ENCODE measurements around the gene HIVEP3.
"Not testable (repeated sequence)": the region's sequence is repeated elsewhere in the genome, so short reads cannot be mapped to it uniquely, and the experiment has no call there.

HIVEP3 gene

GRCh38 chr1:41559331-41559730 lies 359.4 kb downstream of the HIVEP3 start:
- Mint-ChIP-seq H3K27ac (peak overlapping the region; percentile 22 to 50), H3K4me3 (no peak overlapping the region), H3K27me3 (no peaks in the 10 kb centered on the region), H3K4me1 (peaks cover 5% of the 10 kb centered on the region), H3K9me3 (peaks cover 0 to 10% of the 10 kb centered on the region in 2 donors)
- DNase-seq (no peak), ATAC-seq (no peak)

GRCh38 chr1:41558761-41559171 lies 360.0 kb downstream of the HIVEP3 start:
- no peak overlapping the region for H3K4me3 Mint-ChIP-seq
- peaks cover under 1% of the 10 kb centered on the region for H3K4me1 Mint-ChIP-seq
- ATAC-seq (no peak), DNase-seq (no peak)
- peaks cover 6 to 15% of the 10 kb centered on the region in 2 donors for H3K9me3 Mint-ChIP-seq
- no peaks in the 10 kb centered on the region for H3K27me3 Mint-ChIP-seq
- peak overlapping the region; percentile 4 to 81 for H3K27ac Mint-ChIP-seq

GRCh38 chr1:41557751-41558455 lies 360.8 kb downstream of the HIVEP3 start:
- no peak for DNase-seq
- Mint-ChIP-seq H3K9me3 (peaks cover 12 to 22% of the 10 kb centered on the region in 2 donors), H3K4me1 (no peaks in the 10 kb centered on the region), H3K27ac (no peak overlapping the region), H3K4me3 (no peak overlapping the region), H3K27me3 (no peaks in the 10 kb centered on the region)
- no peak for ATAC-seq

GRCh38 chr1:41554746-41555145 lies 364.0 kb downstream of the HIVEP3 start:
- H3K4me3 Mint-ChIP-seq, DNase-seq, H3K27me3 Mint-ChIP-seq, H3K27ac Mint-ChIP-seq, H3K4me1 Mint-ChIP-seq, ATAC-seq: not testable (repeated sequence)
- H3K9me3 Mint-ChIP-seq, result peaks cover 21 to 26% of the 10 kb centered on the region in 2 donors

- no peak for ATAC-seq
- H3K27ac Mint-ChIP-seq, result peak overlapping the region in 1 of 2 donors; percentile 30
- no peak overlapping the region for H3K4me3 Mint-ChIP-seq
Observed at GRCh38 chr1:41547781-41548560, 370.8 kb downstream of the HIVEP3 start.

GRCh38 chr1:41547336-41547735 lies 371.4 kb downstream of the HIVEP3 start:
- H3K4me3 Mint-ChIP-seq, result no peak overlapping the region
- H3K4me1 Mint-ChIP-seq, result no peaks in the 10 kb centered on the region
- peaks cover 0 to 6% of the 10 kb centered on the region in 2 donors for H3K9me3 Mint-ChIP-seq
- no peak overlapping the region for H3K27ac Mint-ChIP-seq
- DNase-seq, result no peak
- H3K27me3 Mint-ChIP-seq, result no peaks in the 10 kb centered on the region
- no peak for ATAC-seq

More at GRCh38 chr1:41547781-41548560, 370.8 kb downstream of the HIVEP3 start:
- Mint-ChIP-seq H3K27me3 (no peaks in the 10 kb centered on the region), H3K9me3 (peaks cover 5 to 10% of the 10 kb centered on the region in 2 donors), H3K4me1 (no peaks in the 10 kb centered on the region)
- no peak for DNase-seq

- H3K4me3 Mint-ChIP-seq, result no peak overlapping the region
- no peak for DNase-seq
- no peak for ATAC-seq
- H3K4me1 Mint-ChIP-seq, result no peaks in the 10 kb centered on the region
- no peaks in the 10 kb centered on the region for H3K27me3 Mint-ChIP-seq
- no peak overlapping the region for H3K27ac Mint-ChIP-seq
- peaks cover 0 to 4% of the 10 kb centered on the region in 2 donors for H3K9me3 Mint-ChIP-seq
Observed at GRCh38 chr1:41546833-41547135, 371.9 kb downstream of the HIVEP3 start.

- DNase-seq (no peak), ATAC-seq (no peak)
- H3K4me1 Mint-ChIP-seq, result no peaks in the 10 kb centered on the region
- no peaks in the 10 kb centered on the region for H3K27me3 Mint-ChIP-seq
- H3K9me3 Mint-ChIP-seq, result no peaks in the 10 kb centered on the region
- H3K27ac Mint-ChIP-seq, result peak overlapping the region in 1 of 2 donors; percentile 31
- no peak overlapping the region for H3K4me3 Mint-ChIP-seq
Observed at GRCh38 chr1:41545996-41546832, 372.5 kb downstream of the HIVEP3 start.

- Mint-ChIP-seq H3K27ac (no peak overlapping the region), H3K9me3 (no peaks in the 10 kb centered on the region), H3K27me3 (no peaks in the 10 kb centered on the region), H3K4me1 (no peaks in the 10 kb centered on the region), H3K4me3 (no peak overlapping the region)
- no peak for ATAC-seq
- no peak for DNase-seq
Observed at GRCh38 chr1:41542196-41542930, 376.4 kb downstream of the HIVEP3 start.

GRCh38 chr1:41541592-41541952 lies 377.1 kb downstream of the HIVEP3 start:
- no peaks in the 10 kb centered on the region for H3K4me1 Mint-ChIP-seq
- no peak overlapping the region for H3K4me3 Mint-ChIP-seq
- ATAC-seq (no peak), DNase-seq (no peak)
- no peaks in the 10 kb centered on the region for H3K9me3 Mint-ChIP-seq
- H3K27me3 Mint-ChIP-seq, result no peaks in the 10 kb centered on the region
- H3K27ac Mint-ChIP-seq, result peak overlapping the region in 1 of 2 donors; percentile 16

- Mint-ChIP-seq H3K4me3 (no peak overlapping the region), H3K27ac (peak overlapping the region; percentile 44 to 48), H3K9me3 (no peaks in the 10 kb centered on the region), H3K4me1 (no peaks in the 10 kb centered on the region), H3K27me3 (no peaks in the 10 kb centered on the region)
- DNase-seq, result no peak
- no peak for ATAC-seq
Observed at GRCh38 chr1:41540886-41541591, 377.7 kb downstream of the HIVEP3 start.

GRCh38 chr1:41539999-41540398 lies 378.7 kb downstream of the HIVEP3 start:
- ATAC-seq (no peak), DNase-seq (no peak)
- no peak overlapping the region for H3K27ac Mint-ChIP-seq
- H3K4me1 Mint-ChIP-seq, result no peaks in the 10 kb centered on the region
- no peak overlapping the region for H3K4me3 Mint-ChIP-seq
- no peaks in the 10 kb centered on the region for H3K27me3 Mint-ChIP-seq
- H3K9me3 Mint-ChIP-seq, result no peaks in the 10 kb centered on the region

- H3K4me1 Mint-ChIP-seq, result no peaks in the 10 kb centered on the region
- H3K9me3 Mint-ChIP-seq, result no peaks in the 10 kb centered on the region
- ATAC-seq (no peak), DNase-seq (no peak)
- no peak overlapping the region for H3K4me3 Mint-ChIP-seq
- peak overlapping the region in 1 of 2 donors; percentile 6 for H3K27ac Mint-ChIP-seq
- no peaks in the 10 kb centered on the region for H3K27me3 Mint-ChIP-seq
Observed at GRCh38 chr1:41539418-41539805, 379.3 kb downstream of the HIVEP3 start.

- ATAC-seq (no peak), DNase-seq (no peak)
- H3K4me1 Mint-ChIP-seq, result no peaks in the 10 kb centered on the region
- no peaks in the 10 kb centered on the region for H3K27me3 Mint-ChIP-seq
- no peaks in the 10 kb centered on the region for H3K9me3 Mint-ChIP-seq
- peak overlapping the region in 1 of 2 donors; percentile 73 for H3K27ac Mint-ChIP-seq
- no peak overlapping the region for H3K4me3 Mint-ChIP-seq
Observed at GRCh38 chr1:41538741-41539417, 379.8 kb downstream of the HIVEP3 start.
